HG03457 (cell line): ENCODE data around the gene CSTB.
A peak's percentile ranks its signal among the peaks of the same experiment; 100 is the strongest.

Experiments
- ATAC-seq: cut with Tn5 transposase; IDR thresholded peaks from one replicate; pipeline ENCODE4 v1.9.1; 2021; ENCODE audit warnings: moderate number of reproducible peaks; ENCODE audit not compliant: unreplicated experiment

The CSTB gene

GRCh38 chr21:43811262-43812105, 35.4 kb upstream of the CSTB start:
- no peak for ATAC-seq

GRCh38 chr21:43810505-43811261, 34.6 kb upstream of the CSTB start:
- ATAC-seq = no peak

- ATAC-seq = no peak
Observed at GRCh38 chr21:43809853-43810504, 33.9 kb upstream of the CSTB start.

GRCh38 chr21:43809346-43809799, 33.3 kb upstream of the CSTB start:
- no peak for ATAC-seq

GRCh38 chr21:43808832-43809251, 32.7 kb upstream of the CSTB start:
- ATAC-seq = no peak

GRCh38 chr21:43808367-43808766, 32.3 kb upstream of the CSTB start:
- ATAC-seq = no peak

GRCh38 chr21:43806017-43806710, 30.1 kb upstream of the CSTB start:
- ATAC-seq = no peak

GRCh38 chr21:43805275-43805800, 29.2 kb upstream of the CSTB start:
- ATAC-seq = peak; percentile 54

- ATAC-seq = no peak
Observed at GRCh38 chr21:43803558-43804300, 27.6 kb upstream of the CSTB start.

GRCh38 chr21:43802713-43803313, 26.7 kb upstream of the CSTB start:
- ATAC-seq = no peak

GRCh38 chr21:43801006-43801783, 25.1 kb upstream of the CSTB start:
- ATAC-seq = no peak

- no peak for ATAC-seq
Observed at GRCh38 chr21:43800566-43800965, 24.5 kb upstream of the CSTB start.

GRCh38 chr21:43800124-43800523, 24.0 kb upstream of the CSTB start:
- ATAC-seq = no peak

GRCh38 chr21:43799301-43799840, 23.3 kb upstream of the CSTB start:
- ATAC-seq = no peak

- ATAC-seq = no peak
Observed at GRCh38 chr21:43797925-43798715, 22.0 kb upstream of the CSTB start.

- no peak for ATAC-seq
Observed at GRCh38 chr21:43797415-43797814, 21.3 kb upstream of the CSTB start.

- ATAC-seq = no peak
Observed at GRCh38 chr21:43794857-43795256, 18.7 kb upstream of the CSTB start.

GRCh38 chr21:43794311-43794710, 18.2 kb upstream of the CSTB start:
- no peak for ATAC-seq
